BLaER1 (cell line): ENCODE measurements around the gene GAS2.

Experiments
- H3K27ac ChIP-seq: shearing (Covaris generic); formaldehyde crosslinking; 2 replicates; pipeline ENCODE4 v1.8.1; 2022
- H3K27me3 ChIP-seq: shearing (Covaris generic); formaldehyde crosslinking; 2 replicates; pipeline ENCODE4 v1.8.1; 2022
- H3K36me3 ChIP-seq: shearing (Covaris generic); formaldehyde crosslinking; 2 replicates; pipeline ENCODE4 v1.8.1; 2022
- H3K4me1 ChIP-seq: shearing (Covaris generic); formaldehyde crosslinking; 2 replicates; pipeline ENCODE4 v1.8.1; 2022
- H3K4me2 ChIP-seq: shearing (Covaris generic); formaldehyde crosslinking; 2 replicates; pipeline ENCODE4 v1.8.1; 2022
- H3K4me3 ChIP-seq: shearing (Covaris generic); formaldehyde crosslinking; 2 replicates; pipeline ENCODE4 v1.8.1; 2022
- H3K9ac ChIP-seq: shearing (Covaris generic); formaldehyde crosslinking; 2 replicates; pipeline ENCODE4 v1.8.1; 2022
- H3K9me3 ChIP-seq: shearing (Covaris generic); formaldehyde crosslinking; 2 replicates; pipeline ENCODE4 v1.8.1; 2022
- H4K20me1 ChIP-seq: shearing (Covaris generic); formaldehyde crosslinking; 2 replicates; pipeline ENCODE4 v1.8.1; 2022
- Cebpa-rat ChIP-seq: shearing (Covaris generic); IDR thresholded peaks from 2 replicates; pipeline ENCODE4 v1.8.1; 2022

Gene GAS2

DNA sequence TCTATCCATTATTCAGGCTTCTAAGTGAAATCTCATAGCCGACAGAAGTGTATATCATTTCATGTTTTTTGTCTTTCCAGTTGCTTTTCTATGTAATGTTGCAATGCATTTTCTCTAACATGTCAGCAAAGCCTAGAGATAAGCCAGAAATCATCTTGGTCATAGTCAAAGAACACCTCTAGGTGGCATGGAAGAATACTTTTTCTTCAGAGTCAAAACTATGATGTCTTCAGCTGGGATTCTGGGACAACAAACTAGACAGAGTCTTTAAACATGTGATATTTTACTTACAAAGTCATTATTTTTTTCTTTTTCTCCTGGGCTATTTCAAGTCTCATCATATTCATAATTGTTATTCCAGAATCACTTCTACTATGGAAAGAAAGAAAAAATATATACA lies 4.4 kb downstream of the GAS2 start:
- Histone ChIP-seq H3K9ac (no peak overlapping the region), H3K27ac (no peak overlapping the region), H3K9me3 (peaks cover 5% of the 10 kb centered on the region; the same call in 1 of the 2 replicates), H3K4me3 (no peak overlapping the region), H3K4me2 (no peak overlapping the region), H3K27me3 (no peaks in the 10 kb centered on the region), H3K4me1 (peaks cover 7% of the 10 kb centered on the region; the same call in 1 of the 2 replicates), H4K20me1 (no peaks in the 10 kb centered on the region), H3K36me3 (no peaks in the 10 kb centered on the region)
- no peak for TF ChIP-seq Cebpa-rat

GRCh38 chr11:22671751-22672150 lies 5.3 kb downstream of the GAS2 start:
- Histone ChIP-seq H3K9ac (no peak overlapping the region), H3K4me2 (no peak overlapping the region)
- no peak for TF ChIP-seq Cebpa-rat

GRCh38 chr11:22674470-22675439 lies 8.3 kb downstream of the GAS2 start:
- H3K9ac ChIP-seq = no peak overlapping the region
- no peaks in the 10 kb centered on the region for H3K4me1 ChIP-seq
- H3K27me3 ChIP-seq = no peaks in the 10 kb centered on the region
- no peak overlapping the region for H3K4me2 ChIP-seq
- no peak overlapping the region for H3K27ac ChIP-seq
- no peak overlapping the region for H3K4me3 ChIP-seq
- no peaks in the 10 kb centered on the region for H4K20me1 ChIP-seq
- H3K36me3 ChIP-seq = no peaks in the 10 kb centered on the region
- no peak for TF ChIP-seq Cebpa-rat
- no peaks in the 10 kb centered on the region for H3K9me3 ChIP-seq

More at GRCh38 chr11:22671751-22672150, 5.3 kb downstream of the GAS2 start:
- H3K4me3 ChIP-seq = no peak overlapping the region
- no peaks in the 10 kb centered on the region for H3K27me3 ChIP-seq
- no peak overlapping the region for H3K27ac ChIP-seq
- H3K36me3 ChIP-seq = no peaks in the 10 kb centered on the region
- peaks cover 3% of the 10 kb centered on the region; the same call in 1 of the 2 replicates for H3K9me3 ChIP-seq
- H3K4me1 ChIP-seq = peaks cover 7% of the 10 kb centered on the region; the same call in 1 of the 2 replicates
- H4K20me1 ChIP-seq = no peaks in the 10 kb centered on the region

GRCh38 chr11:22677153-22677903 lies 10.9 kb downstream of the GAS2 start:
- Histone ChIP-seq H3K9ac (no peak overlapping the region), H3K4me1 (peaks cover 6% of the 10 kb centered on the region; the same call in 1 of the 2 replicates), H3K36me3 (no peaks in the 10 kb centered on the region), H3K4me2 (no peak overlapping the region), H3K27ac (no peak overlapping the region), H4K20me1 (no peaks in the 10 kb centered on the region), H3K9me3 (no peaks in the 10 kb centered on the region), H3K4me3 (no peak overlapping the region), H3K27me3 (no peaks in the 10 kb centered on the region)
- no peak for TF ChIP-seq Cebpa-rat

DNA sequence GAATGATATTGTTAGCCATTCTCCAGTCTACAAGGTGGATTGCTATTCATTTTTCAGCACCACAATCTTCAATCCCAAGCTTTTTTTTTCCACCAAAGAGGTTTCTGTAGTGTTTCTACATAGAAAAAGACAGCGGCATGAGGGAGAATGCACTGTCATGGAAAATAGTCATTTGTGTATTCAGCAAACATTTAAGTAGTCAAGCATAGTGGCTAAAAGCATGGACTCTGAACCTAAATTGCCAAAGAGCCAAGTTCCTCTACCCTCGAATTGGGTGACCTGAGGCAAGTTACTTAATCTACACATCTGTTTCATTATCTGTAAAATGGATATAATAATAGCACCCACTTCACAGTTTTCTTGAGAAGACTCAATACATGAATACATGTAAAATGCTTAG lies 14.2 kb downstream of the GAS2 start:
- Histone ChIP-seq H3K27ac (no peak overlapping the region), H3K36me3 (no peaks in the 10 kb centered on the region), H3K4me3 (no peak overlapping the region), H4K20me1 (no peaks in the 10 kb centered on the region), H3K4me2 (no peak overlapping the region), H3K9me3 (no peaks in the 10 kb centered on the region), H3K4me1 (peaks cover 6% of the 10 kb centered on the region; the same call in 1 of the 2 replicates), H3K9ac (no peak overlapping the region), H3K27me3 (no peaks in the 10 kb centered on the region)
- no peak for TF ChIP-seq Cebpa-rat

- H3K4me3 ChIP-seq = no peak overlapping the region
- no peaks in the 10 kb centered on the region for H3K9me3 ChIP-seq
- 0 out of 2 replicates have a peak overlapping the region, but pooled peaks have one; percentile 0 for H3K4me2 ChIP-seq
- H3K27me3 ChIP-seq = no peaks in the 10 kb centered on the region
- no peak overlapping the region for H3K9ac ChIP-seq
- H3K36me3 ChIP-seq = no peaks in the 10 kb centered on the region
- H3K27ac ChIP-seq = no peak overlapping the region
- H4K20me1 ChIP-seq = no peaks in the 10 kb centered on the region
- TF ChIP-seq Cebpa-rat = no peak
- H3K4me1 ChIP-seq = peaks cover 6% of the 10 kb centered on the region; the same call in 1 of the 2 replicates
Observed at GRCh38 chr11:22681281-22681812, 14.9 kb downstream of the GAS2 start.

- Histone ChIP-seq H3K9ac (no peak overlapping the region), H3K27me3 (no peaks in the 10 kb centered on the region), H3K27ac (no peak overlapping the region), H3K4me2 (no peak overlapping the region), H3K36me3 (no peaks in the 10 kb centered on the region), H3K4me3 (no peak overlapping the region), H3K4me1 (peaks cover 6% of the 10 kb centered on the region; the same call in 1 of the 2 replicates), H4K20me1 (no peaks in the 10 kb centered on the region), H3K9me3 (no peaks in the 10 kb centered on the region)
- TF ChIP-seq Cebpa-rat = no peak
Observed at GRCh38 chr11:22684082-22684481, 17.7 kb downstream of the GAS2 start.

GRCh38 chr11:22685111-22685510 lies 18.7 kb downstream of the GAS2 start:
- no peaks in the 10 kb centered on the region for H3K27me3 ChIP-seq
- no peak overlapping the region for H3K4me3 ChIP-seq
- peaks cover 6% of the 10 kb centered on the region; the same call in 1 of the 2 replicates for H3K4me1 ChIP-seq
- H3K9me3 ChIP-seq = no peaks in the 10 kb centered on the region
- H3K27ac ChIP-seq = no peak overlapping the region
- no peak overlapping the region for H3K9ac ChIP-seq
- H4K20me1 ChIP-seq = no peaks in the 10 kb centered on the region
- no peak for TF ChIP-seq Cebpa-rat
- no peak overlapping the region for H3K4me2 ChIP-seq
- H3K36me3 ChIP-seq = no peaks in the 10 kb centered on the region

DNA sequence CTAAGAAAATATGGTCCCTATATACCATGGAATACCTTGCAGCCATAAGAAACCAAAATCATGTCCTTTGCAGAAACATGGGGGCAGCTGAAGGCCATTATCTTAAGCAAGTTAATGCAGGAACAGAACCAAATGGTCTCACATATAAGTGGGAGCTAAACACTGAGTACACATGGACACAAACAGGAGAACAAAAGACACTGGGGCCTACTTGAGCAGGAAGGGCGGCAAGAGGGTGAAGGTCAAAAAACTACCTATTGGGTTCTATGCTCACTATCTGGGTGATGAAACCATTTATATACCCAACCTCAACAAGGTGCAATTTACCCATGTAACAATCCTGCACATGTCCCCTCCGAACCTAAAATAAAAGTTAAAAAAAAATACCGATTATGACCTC lies 22.5 kb downstream of the GAS2 start:
- Histone ChIP-seq H3K4me2 (no peak overlapping the region), H3K27me3 (no peaks in the 10 kb centered on the region), H3K36me3 (no peaks in the 10 kb centered on the region), H3K9me3 (no peaks in the 10 kb centered on the region), H3K9ac (no peak overlapping the region), H4K20me1 (no peaks in the 10 kb centered on the region), H3K4me3 (no peak overlapping the region), H3K27ac (no peak overlapping the region), H3K4me1 (peaks cover 6% of the 10 kb centered on the region; the same call in 1 of the 2 replicates)
- TF ChIP-seq Cebpa-rat = no peak
